NCI-H2029 treated with DMSO at 0.1 percent for 48 hours (cell line): ENCODE measurements around the gene XCL2.
"Not testable (repeated sequence)": the region's sequence is repeated elsewhere in the genome, so short reads cannot be mapped to it uniquely, and the experiment has no call there.

Experiments used
- DNase-seq: peaks from one replicate; lab custom pipeline; 2025; lab: John Stamatoyannopoulos, UW

XCL2 gene

GRCh38 chr1:168543840-168544498, at the start of gene XCL2:
XCL2 (minus strand) TSS chr1:168543997; CDS start chr1:168543964, 33 bp downstream.
- not testable (repeated sequence) for DNase-seq

- no peak for DNase-seq
Observed at GRCh38 chr1:168591641-168592250, 47.9 kb upstream of the XCL2 start.

- DNase-seq, result no peak
Observed at GRCh38 chr1:168591066-168591465, 47.3 kb upstream of the XCL2 start.

DNA sequence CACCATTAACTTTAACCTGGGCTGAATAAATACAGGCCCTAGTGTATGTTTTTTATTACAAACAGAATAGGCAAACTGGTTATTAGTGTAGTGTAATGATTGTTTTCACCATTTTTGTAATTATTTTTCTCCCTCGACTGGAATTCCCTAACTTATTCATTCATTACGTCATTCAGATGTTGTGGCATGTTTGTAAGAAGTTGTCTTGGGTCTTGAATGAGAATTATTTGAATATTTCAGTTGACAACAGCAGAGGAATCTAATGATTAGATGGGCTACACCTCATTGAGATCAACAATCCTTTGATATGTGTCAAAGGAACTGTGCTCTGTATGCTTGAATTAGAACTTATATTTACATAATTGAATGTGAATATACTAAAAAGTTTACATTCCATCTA, 45.4 kb upstream of the XCL2 start:
- DNase-seq, result no peak

- no peak for DNase-seq
Observed at GRCh38 chr1:168585937-168586336, 42.1 kb upstream of the XCL2 start.

GRCh38 chr1:168585191-168585590, 41.4 kb upstream of the XCL2 start:
- no peak for DNase-seq

- no peak for DNase-seq
Observed at GRCh38 chr1:168583571-168583970, 39.8 kb upstream of the XCL2 start.

- DNase-seq, result no peak
Observed at GRCh38 chr1:168582688-168583336, 39.0 kb upstream of the XCL2 start.

DNA sequence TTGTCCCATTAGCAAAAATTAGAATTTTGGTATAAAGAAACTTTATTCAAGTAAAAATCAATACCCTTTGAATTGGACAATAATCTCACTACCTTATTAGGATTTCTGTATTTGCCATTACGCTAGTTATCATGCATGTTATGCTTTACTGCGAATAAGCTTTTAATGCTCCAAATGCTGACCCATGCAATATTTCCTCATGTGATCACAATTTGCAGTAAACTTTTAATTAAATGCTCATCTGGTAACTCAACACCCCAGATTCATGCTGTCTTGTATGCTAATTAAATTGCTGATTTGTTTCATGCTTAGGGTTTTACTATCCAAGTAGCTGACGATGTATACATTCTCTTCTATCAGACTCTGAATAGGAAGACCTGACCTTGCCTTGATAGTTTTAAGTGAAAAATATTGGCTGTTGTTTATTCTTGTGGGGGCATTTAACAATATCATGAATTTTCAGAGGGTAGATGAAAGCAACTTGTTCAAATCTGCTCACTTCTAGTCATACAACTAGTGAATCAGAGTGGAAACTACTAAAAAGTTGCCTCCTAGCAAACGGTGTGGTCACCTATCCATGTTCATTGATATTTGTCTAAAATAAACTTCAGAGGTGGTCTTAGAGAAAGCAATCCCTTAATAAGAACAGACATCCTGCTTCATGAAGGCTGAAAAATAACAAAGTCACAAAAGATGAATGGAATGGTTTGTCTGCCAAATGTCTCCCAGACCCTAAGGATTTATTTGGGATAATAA, 38.2 kb upstream of the XCL2 start:
- DNase-seq, result no peak

DNA sequence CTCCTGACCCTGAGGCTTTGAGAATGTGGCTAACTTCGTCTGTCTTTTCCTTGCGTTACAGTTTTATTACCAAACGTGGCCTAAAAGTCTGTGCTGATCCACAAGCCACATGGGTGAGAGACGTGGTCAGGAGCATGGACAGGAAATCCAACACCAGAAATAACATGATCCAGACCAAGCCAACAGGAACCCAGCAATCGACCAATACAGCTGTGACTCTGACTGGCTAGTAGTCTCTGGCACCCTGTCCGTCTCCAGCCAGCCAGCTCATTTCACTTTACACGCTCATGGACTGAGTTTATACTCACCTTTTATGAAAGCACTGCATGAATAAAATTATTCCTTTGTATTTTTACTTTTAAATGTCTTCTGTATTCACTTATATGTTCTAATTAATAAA, 37.2 kb upstream of the XCL2 start:
- not testable (repeated sequence) for DNase-seq

DNA sequence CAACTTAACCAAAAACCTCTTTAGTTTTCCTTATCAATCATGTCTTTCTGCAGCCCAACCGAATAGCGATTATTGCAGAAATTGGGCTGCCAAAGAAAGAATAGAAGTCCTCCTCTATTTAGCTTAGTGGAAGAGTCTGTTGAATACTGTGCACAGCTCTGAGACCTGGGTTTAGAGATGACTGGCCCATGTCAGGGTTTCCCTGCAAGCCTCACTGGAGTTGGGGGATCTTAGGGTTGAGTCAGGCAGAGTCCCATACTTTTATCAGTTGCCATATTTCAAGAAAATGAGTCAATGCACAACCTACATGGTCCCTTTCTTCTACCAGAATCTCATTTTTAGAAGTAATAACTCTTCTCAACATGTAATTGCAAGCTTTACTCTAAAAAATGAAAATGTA, 36.5 kb upstream of the XCL2 start:
- not testable (repeated sequence) for DNase-seq

DNA sequence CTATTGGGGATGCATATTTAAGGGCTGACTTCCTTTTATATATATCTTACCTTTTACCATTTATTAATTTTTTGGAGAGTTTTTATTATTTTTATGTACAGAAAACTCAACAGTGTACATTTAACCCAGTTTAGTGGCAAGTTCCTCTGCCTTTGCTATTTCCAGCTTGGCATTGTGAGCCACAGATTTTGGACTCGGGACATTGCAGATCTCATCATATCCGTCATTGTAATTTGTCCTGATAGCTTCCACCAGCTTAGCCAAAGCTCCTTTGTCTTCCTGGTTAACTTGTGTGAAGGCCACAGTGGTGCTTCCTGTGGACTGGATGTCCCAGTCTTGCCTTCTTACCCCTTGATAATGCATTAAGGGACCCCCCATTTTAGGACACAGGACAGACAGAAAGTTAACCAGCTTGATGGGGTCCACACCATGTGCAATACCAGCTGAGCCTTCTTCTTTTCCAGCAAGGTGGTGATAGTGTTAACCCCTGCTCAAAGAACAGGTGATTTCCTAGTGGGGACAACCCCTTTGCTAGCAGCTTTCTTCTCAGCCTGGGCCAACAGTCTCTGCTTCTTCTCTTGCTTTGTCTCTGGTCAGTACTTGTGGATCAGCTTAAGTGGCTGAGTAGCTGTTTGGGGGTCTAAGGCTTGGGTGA, 34.9 kb upstream of the XCL2 start:
- not testable (repeated sequence) for DNase-seq

GRCh38 chr1:168576245-168576688, 32.5 kb upstream of the XCL2 start, which contains the start of gene XCL1:
XCL1 (plus strand) TSS chr1:168576605; CDS start chr1:168576638, 33 bp downstream.
- not testable (repeated sequence) for DNase-seq

DNA sequence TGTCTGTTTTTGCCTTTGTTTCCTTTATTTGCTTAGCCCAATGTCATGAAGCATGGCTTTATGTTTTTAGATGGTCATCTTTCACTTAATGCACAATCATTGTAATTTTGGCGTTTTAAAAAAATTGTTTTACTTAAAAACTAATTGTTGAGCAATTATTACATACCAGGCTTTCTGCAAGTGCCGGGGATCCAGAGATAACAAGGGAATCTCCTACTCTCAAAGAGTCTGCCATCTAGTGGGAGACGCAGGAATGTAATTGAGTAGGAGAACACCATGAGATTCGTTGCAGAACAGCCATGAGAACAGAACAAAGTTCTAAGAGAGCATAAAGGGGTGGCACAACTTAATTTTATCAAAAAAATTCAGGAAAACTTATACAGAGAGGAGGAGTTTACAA, 30.4 kb upstream of the XCL2 start:
- not testable (repeated sequence) for DNase-seq

GRCh38 chr1:168572633-168573032, 28.8 kb upstream of the XCL2 start:
- DNase-seq, result no peak

DNA sequence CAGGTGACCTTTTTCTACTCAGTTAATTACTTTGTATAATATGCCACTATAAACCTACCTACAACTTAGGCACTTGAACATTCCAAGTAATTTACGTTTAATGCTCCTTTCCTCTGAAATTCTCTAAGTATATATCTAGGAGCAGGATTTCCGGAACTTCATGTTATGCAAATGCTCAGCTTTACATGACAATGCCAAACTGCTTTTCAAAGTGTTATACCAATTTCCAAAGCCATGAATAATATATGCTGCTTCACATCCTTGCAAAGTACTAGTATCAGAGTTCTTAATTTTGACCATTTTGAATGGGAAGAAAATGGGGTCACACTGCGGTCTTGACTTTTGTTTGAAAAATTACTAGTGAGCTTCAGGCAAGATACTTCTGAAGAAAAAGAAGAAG, 26.9 kb upstream of the XCL2 start:
- DNase-seq, result no peak

DNA sequence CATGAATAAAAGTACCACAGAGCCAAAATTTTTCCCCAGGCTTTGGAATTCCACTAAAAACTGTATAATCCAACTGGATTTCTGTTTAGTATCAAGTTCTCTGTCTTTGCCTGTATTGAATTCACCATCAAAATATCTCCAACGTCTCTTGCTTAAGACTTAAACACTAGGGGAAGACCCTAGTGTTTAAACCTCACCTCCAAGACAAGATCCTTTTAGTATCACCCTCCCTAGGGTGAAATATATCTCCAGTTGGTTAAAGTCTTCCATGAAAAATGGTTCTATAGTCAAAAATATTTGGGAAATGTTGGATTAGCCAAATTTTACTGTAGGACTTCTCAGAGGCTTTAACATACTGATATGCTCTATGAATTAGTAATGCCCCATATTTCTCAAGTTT, 24.5 kb upstream of the XCL2 start:
- no peak for DNase-seq

DNA sequence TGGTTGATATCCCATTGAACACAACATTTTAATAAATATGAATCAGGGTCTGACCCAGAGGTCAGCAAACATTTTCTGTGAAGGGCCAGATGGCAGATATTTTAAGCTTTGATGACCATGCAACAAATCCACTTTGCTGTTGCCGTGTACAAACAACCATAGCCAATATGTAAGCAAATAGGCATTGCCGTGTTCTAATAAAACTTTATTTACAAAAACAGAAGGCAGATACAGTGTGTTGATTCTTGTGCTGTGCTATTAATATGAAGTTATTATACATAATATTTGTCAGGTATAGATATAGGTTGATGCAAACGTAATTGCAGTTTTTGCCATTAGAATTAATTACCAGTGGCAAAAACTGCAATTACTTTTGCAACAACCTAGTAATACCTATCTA, 23.8 kb upstream of the XCL2 start:
- DNase-seq, result no peak

DNA sequence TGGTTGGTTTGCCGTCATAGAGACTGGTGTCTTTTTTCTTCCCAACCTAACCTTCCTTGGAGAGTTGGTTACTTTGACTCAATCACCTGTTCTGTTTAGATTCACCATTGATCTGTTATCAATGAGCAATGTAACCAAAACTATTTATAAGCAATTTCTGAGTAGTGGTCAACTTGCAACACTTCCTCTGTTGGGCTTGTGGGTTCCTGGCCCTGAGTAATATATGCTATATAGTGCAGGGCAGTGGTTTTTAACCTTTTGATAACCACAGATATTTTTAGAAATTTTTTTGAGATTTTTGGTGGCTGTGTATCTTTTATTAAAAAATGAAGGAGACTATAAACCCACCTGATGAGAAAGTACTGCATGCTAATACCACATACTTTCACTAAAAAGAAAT, 23.2 kb upstream of the XCL2 start:
- no peak for DNase-seq

DNA sequence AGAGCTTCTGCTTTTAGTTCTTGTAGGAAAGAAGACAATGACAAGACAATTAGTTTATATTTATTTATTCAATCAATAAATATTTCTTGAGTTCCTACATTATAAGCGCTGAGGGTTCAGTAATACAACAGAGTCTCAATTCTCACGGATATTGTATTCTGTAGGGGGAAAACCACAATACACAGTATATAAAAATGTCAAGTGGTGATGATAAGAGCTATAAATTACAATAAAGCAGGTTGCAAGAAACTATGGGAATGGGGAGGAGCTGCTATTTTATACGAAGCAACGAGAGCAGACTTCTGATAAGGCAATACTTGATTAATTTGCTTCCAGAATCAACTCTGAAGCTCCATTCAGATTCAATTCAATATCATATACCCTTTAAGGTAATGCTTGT, 22.0 kb upstream of the XCL2 start:
- no peak for DNase-seq

DNA sequence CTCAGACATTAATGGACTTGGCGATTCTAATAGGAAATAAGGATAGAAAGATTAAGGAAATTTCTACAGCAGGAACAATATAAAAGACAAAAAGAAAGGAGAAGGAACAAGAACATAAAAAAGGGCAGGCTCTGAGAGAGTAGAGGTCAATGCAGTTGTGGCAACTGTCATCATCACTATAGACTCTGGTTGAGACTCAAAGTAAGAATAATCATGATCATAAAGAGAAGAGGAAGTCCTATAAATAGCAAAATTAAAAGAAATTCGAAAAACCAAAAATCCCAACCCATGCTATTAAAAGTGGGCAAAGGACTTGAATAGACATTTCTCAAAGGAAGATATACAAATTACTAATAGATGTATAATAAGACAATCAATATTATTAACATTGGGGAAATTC, 18.2 kb upstream of the XCL2 start:
- DNase-seq, result no peak

GRCh38 chr1:168560370-168560769, 16.6 kb upstream of the XCL2 start:
- no peak for DNase-seq
